Cardiac muscle cell (in vitro differentiated cells and primary cell): ENCODE measurements around the gene RPAP2. TPM values are rescaled to one million over a fixed set of nuclear protein-coding genes. Genes with fewer than 3 reads are reported as not detected.

Source experiments
- DNase-seq, 2 donors: peaks; one replicate each; pipeline versions ENCODE4 v3.0.0 to v3.0.0-alpha.2; 2010 to 2017; ENCODE audit warnings: low read depth in 1 of 2, low spot score in 1 of 2
- H3K27ac ChIP-seq: fragments of 200-600 bp; sonication (generic); 2 replicates; pipeline ENCODE4 v1.5.1; 2016
- H3K27me3 ChIP-seq: fragments of 200-600 bp; sonication (generic); 2 replicates; pipeline ENCODE4 v1.6.0; 2016; ENCODE audit warnings: control low read depth
- H3K36me3 ChIP-seq: fragments of 200-600 bp; sonication (generic); 2 replicates; pipeline ENCODE4 v1.5.1; 2016; ENCODE audit warnings: control low read depth
- H3K4me1 ChIP-seq: fragments of 200-600 bp; sonication (generic); 2 replicates; pipeline ENCODE4 v1.8.1; 2017; ENCODE audit warnings: low read depth, mild to moderate bottlenecking, mixed run types
- H3K4me3 ChIP-seq: fragments of 200-600 bp; sonication (generic); 2 replicates; pipeline ENCODE4 v1.5.1; 2016; ENCODE audit warnings: mild to moderate bottlenecking
- H3K9me3 ChIP-seq: fragments of 200-600 bp; sonication (generic); 2 replicates; pipeline ENCODE4 v1.5.1; 2017; ENCODE audit warnings: low read depth, mild to moderate bottlenecking, control low read depth
- CTCF ChIP-seq: IDR thresholded peaks from 2 replicates; pipeline ENCODE4 v1.5.1; 2012; ENCODE audit warnings: low read depth, mild to moderate bottlenecking, low read length
- polyA plus RNA-seq: library from polyadenylated mRNA; unstranded; fragments of >200 nt; fragmentation: Nextera tagmentation; extraction: Ambion mirVana; gene quantifications from 2 replicates; pipeline ENCODE4 v1.2.1, GENCODE V29; 2016
- total RNA-seq: library from RNA; depleted of rRNA; stranded (reverse); fragments of >200 nt; gene quantifications from 2 replicates; pipeline ENCODE4 v1.2.3, GENCODE V29; 2016

Gene RPAP2
- total and polyA plus RNA-seq, 2 experiments from 2014 or later = 6.3 to 24.0 TPM

DNA sequence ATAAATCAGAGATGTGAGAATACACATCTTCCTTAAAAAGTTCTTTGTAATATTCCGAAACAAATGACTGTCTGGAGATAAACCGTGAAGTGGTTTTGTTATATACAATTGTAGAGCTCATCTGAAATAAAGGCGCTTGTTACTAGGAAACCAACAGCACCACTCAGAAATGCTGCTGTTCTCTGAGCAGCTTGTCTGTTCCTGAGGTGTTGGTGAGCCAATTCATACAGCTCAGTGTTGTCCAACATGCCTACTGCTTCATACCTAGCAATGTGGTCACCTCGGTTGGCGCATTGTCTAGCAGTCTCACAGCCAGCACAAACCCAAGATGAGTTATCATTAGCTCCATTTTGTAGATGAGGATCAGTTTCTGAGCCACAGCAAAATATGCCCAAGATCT lies 143.5 kb downstream of the RPAP2 start:
- Histone ChIP-seq H3K27ac (no peak overlapping the region), H3K4me3 (no peak overlapping the region), H3K36me3 (no peaks in the 10 kb centered on the region), H3K27me3 (no peaks in the 10 kb centered on the region), H3K9me3 (no peaks in the 10 kb centered on the region), H3K4me1 (peaks cover 5% of the 10 kb centered on the region)
- TF ChIP-seq CTCF = no peak
- DNase-seq = no peak

DNA sequence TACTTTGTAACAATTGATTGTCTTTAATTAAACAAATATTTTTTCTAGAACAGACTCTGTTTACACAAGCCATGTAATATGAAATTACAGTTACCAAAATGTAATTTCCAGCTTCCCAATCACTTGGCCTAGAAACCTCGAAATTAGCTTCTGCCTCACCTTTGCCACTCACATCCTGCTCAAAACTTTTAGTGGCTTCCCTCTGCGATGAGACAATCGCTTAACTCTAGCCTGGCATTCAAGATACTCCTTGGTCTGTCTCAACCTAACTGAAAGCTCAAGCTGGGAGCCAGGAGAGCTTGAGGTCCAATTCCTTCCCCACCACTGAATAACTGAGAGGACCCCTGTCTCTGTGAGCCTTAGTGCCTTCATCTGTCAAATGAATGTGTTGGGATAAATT lies 145.0 kb downstream of the RPAP2 start:
- Histone ChIP-seq H3K36me3 (no peaks in the 10 kb centered on the region), H3K4me3 (no peak overlapping the region), H3K4me1 (peaks cover 8% of the 10 kb centered on the region), H3K27me3 (no peaks in the 10 kb centered on the region), H3K9me3 (no peaks in the 10 kb centered on the region), H3K27ac (no peak overlapping the region)
- DNase-seq = no peak
- TF ChIP-seq CTCF = no peak

DNA sequence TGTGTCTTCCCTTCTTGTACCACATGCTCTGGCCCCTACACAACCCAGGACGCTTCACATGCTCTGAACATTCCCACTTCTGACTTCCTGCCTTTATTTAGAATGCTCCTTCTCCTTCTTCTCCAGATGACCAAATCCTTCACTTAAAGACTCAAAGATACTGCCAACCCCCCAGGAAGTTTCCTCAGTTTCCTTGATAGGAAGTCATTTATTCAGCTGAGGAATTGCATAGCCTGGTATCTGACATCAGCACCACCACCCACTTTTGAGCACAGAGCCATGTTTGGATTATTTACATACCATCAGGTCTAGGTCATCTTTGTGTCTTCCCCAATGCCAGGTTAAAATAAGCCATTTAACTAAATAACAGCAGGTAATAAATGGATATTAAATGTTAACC lies 145.5 kb downstream of the RPAP2 start:
- Histone ChIP-seq H3K9me3 (no peaks in the 10 kb centered on the region), H3K4me1 (peaks cover 8% of the 10 kb centered on the region), H3K27ac (no peak overlapping the region), H3K27me3 (no peaks in the 10 kb centered on the region), H3K4me3 (no peak overlapping the region), H3K36me3 (no peaks in the 10 kb centered on the region)
- no peak for TF ChIP-seq CTCF
- peak in 1 of 2 donors; percentile 40 for DNase-seq

DNA sequence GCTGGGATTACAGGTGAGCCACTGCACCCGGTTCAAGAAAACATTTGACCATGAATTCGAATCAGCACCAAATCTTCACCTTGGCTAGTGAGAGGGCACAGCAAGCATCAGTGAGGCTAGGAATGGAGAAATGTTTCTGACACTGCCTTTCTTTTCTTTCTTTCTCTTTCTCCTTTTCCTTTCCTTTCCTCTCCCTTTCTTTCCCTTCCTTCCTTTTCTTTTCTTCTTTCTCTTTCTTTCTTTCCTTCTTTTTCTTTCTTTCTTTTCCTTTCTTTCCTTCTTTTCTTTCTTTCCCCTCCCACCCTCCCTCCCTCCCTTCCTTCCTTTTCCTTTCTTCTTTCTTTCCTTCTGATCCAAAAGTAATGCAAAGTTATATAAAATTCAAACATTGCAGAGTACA lies 147.0 kb downstream of the RPAP2 start:
- H3K27me3 ChIP-seq = no peaks in the 10 kb centered on the region
- H3K9me3 ChIP-seq = no peaks in the 10 kb centered on the region
- DNase-seq = no peak
- H3K4me1 ChIP-seq = peaks cover 8% of the 10 kb centered on the region
- no peaks in the 10 kb centered on the region for H3K36me3 ChIP-seq
- no peak overlapping the region for H3K27ac ChIP-seq
- no peak overlapping the region for H3K4me3 ChIP-seq
- TF ChIP-seq CTCF = no peak

DNA sequence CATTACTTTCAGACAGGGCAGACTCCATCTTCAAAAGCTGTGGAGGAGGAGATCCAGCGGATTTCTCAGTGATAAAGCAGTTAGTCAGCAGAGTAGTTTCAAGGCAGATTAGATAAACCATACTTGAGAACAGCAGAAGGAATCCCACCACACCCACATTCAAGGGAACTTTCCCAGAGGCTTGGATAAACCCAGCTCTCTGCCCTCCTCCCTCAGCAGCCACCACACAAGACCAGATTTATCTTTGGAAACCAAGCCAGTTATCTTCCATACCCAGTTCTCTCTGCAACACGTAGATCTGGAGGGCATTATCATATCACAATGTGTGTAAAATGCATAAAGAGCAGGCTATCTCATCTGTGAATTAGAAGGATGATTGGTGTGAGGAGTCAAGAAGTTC lies 147.7 kb downstream of the RPAP2 start:
- H3K4me1 ChIP-seq = peaks cover 8% of the 10 kb centered on the region

More for the DNA sequence above, 147.7 kb downstream of the RPAP2 start:
- H3K4me3 ChIP-seq = no peak overlapping the region
- TF ChIP-seq CTCF = no peak
- H3K36me3 ChIP-seq = no peaks in the 10 kb centered on the region
- peak in 1 of 2 donors; percentile 54 for DNase-seq
- no peaks in the 10 kb centered on the region for H3K9me3 ChIP-seq
- H3K27me3 ChIP-seq = no peaks in the 10 kb centered on the region
- H3K27ac ChIP-seq = no peak overlapping the region
